ENCODE results near the gene NFE2L3. TPM values are rescaled to one million over a fixed set of nuclear protein-coding genes. Genes with fewer than 3 reads are reported as not detected.

Gene NFE2L3
- total and polyA plus RNA-seq, 2 of the 4 experiments (the other 2 are of a cell fraction), result 28.0 to 43.2 TPM

DNA sequence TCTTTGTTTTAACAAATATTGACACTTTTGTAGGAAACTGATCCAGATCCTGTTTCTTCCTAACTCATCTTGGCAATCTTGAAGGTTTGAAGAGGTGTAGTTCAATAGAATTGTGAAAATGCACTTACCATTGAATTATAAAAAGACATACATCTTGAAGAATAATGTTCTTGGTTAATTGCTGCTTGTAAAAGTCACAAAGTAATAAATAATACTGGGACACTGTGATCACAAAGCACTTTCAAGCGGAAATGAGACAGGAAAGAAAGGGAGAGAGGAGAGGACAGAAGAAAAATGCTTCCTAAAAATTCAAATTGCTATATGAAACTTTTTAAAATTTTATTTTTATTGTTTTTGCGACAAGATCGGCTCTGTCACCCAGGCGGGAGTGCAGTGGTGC lies 15.2 kb upstream of the NFE2L3 start:
- no TSS peak for BruUV-seq (replicated peaks)
- Histone ChIP-seq H4K8ac (ENCODE audit: low read depth in 2 of 2, low read length in 2 of 2) (no peak overlapping the region), H3K23ac (ENCODE audit: low read depth, low read length) (no peak overlapping the region), H4K5ac (ENCODE audit: low read depth, low read length) (no peak overlapping the region), H3K27ac (ENCODE audit: insufficient read depth, low read length) (no peak overlapping the region), H3K79me1 (ENCODE audit: low read depth in 1 of 2, low read length in 2 of 2) (no peaks in the 10 kb centered on the region), H2BK15ac (ENCODE audit: low read depth, low read length) (no peak overlapping the region), H3K18ac (ENCODE audit: low read depth, low read length) (no peak overlapping the region), H3K27me3 (ENCODE audit: control insufficient read depth, insufficient read depth, low read length) (peaks cover 14% of the 10 kb centered on the region), H3K36me3 (ENCODE audit: control insufficient read depth, insufficient read depth, low read length) (no peaks in the 10 kb centered on the region), H4K91ac (ENCODE audit: insufficient read depth, low read depth, low read length) (no peak overlapping the region), H3K4me1 (ENCODE audit: control insufficient read depth, insufficient read depth, low read length) (no peaks in the 10 kb centered on the region), H3K56ac (ENCODE audit: extremely low read depth, insufficient read depth, low read length) (no peak overlapping the region), H2BK120ac (ENCODE audit: low read depth, low read length) (no peak overlapping the region), H3K14ac (replicated peaks; ENCODE audit: low read depth, low read length) (no peak overlapping the region), H4K20me1 (ENCODE audit: insufficient read depth, low read length) (no peaks in the 10 kb centered on the region), H3K9ac (ENCODE audit: low read depth, low read length) (no peak overlapping the region), H2BK20ac (ENCODE audit: low read depth, low read length) (no peak overlapping the region), H2BK5ac (ENCODE audit: low read depth, low read length, poor library complexity, severe bottlenecking) (no peak overlapping the region), H3K9me1 (ENCODE audit: insufficient read depth, low read length) (no peaks in the 10 kb centered on the region), H3K4me3 (ENCODE audit: insufficient read depth, low read depth, low read length) (no peak overlapping the region), H3K9me3 (ENCODE audit: control insufficient read depth, insufficient read depth, low read length) (peaks cover 2% of the 10 kb centered on the region; the same call in 1 of the 2 replicates), H2AK5ac (ENCODE audit: low read depth, low read length) (no peak overlapping the region), H3K4ac (ENCODE audit: low read depth, low read length) (no peak overlapping the region), H2AFZ (replicated peaks; ENCODE audit: low read length, poor library complexity) (no peak overlapping the region), H2AK9ac (replicated peaks; ENCODE audit: low read depth, low read length, poor library complexity) (no peak overlapping the region), H3K4me2 (ENCODE audit: low read depth, low read length) (no peak overlapping the region)
- TF ChIP-seq CEBPB (IDR thresholded peaks at IDR 0.05; ENCODE audit: low read depth, low read length) (no peak), RFX5 (IDR thresholded peaks at IDR 0.05; ENCODE audit: low read depth, low read length) (no peak), MXI1 (IDR thresholded peaks at IDR 0.05; ENCODE audit: borderline replicate concordance, low read depth, low read length) (no peak), RAD21 (IDR thresholded peaks at IDR 0.05; ENCODE audit: low read length) (no peak), NFE2L2 (IDR thresholded peaks at IDR 0.05; ENCODE audit: low read depth, low read length) (no peak), MAFK (IDR thresholded peaks at IDR 0.05; ENCODE audit: low read depth, low read length) (no peak), RCOR1 (IDR thresholded peaks at IDR 0.05; ENCODE audit: insufficient replicate concordance, low read length) (no peak), BHLHE40 (IDR thresholded peaks at IDR 0.05; ENCODE audit: low read depth, low read length) (no peak), MAZ (IDR thresholded peaks at IDR 0.05; ENCODE audit: borderline replicate concordance, low read depth, low read length) (no peak), POLR2A (IDR thresholded peaks at IDR 0.05; ENCODE audit: low read depth, low read length) (no peak), CHD1 (IDR thresholded peaks at IDR 0.05; ENCODE audit: low read depth, low read length) (no peak), FOS (IDR thresholded peaks at IDR 0.05; ENCODE audit: low read depth, low read length) (no peak), SMC3 (IDR thresholded peaks at IDR 0.05; ENCODE audit: low read depth, low read length) (no peak)
- TF ChIP-seq, protein P1, sequence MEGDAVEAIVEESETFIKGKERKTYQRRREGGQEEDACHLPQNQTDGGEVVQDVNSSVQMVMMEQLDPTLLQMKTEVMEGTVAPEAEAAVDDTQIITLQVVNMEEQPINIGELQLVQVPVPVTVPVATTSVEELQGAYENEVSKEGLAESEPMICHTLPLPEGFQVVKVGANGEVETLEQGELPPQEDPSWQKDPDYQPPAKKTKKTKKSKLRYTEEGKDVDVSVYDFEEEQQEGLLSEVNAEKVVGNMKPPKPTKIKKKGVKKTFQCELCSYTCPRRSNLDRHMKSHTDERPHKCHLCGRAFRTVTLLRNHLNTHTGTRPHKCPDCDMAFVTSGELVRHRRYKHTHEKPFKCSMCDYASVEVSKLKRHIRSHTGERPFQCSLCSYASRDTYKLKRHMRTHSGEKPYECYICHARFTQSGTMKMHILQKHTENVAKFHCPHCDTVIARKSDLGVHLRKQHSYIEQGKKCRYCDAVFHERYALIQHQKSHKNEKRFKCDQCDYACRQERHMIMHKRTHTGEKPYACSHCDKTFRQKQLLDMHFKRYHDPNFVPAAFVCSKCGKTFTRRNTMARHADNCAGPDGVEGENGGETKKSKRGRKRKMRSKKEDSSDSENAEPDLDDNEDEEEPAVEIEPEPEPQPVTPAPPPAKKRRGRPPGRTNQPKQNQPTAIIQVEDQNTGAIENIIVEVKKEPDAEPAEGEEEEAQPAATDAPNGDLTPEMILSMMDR (conservative IDR thresholded peaks at IDR 0.05; ENCODE audit: low read depth, low read length), result no peak
- intact Hi-C loops (cut with micrococcal nuclease) (no loop called here), dilution Hi-C loops (cut with HindIII; ENCODE audit: low sequenced_read_pairs, unreplicated experiment) (no loop called here), in situ Hi-C loops (cut with MboI; ENCODE audit: low sequenced_read_pairs) (no loop called here)
- ATAC-seq (ENCODE audit: low read depth) (no peak), DNase-seq (no peak)
- POLR2A ChIA-PET (ENCODE audit: unreplicated experiment), result no interaction called here
- WGBS, 2 experiments (ENCODE audit: extremely low coverage in 2 of 2, insufficient read length in 1 of 2), result no CpG with 5 or more reads among the region's 4 CpGs
- CTCF ChIA-PET, result no interaction called here
